NCI-H1048 (cell line): ENCODE measurements around the gene ST6GALNAC3.
"Not testable (repeated sequence)": the region's sequence is repeated elsewhere in the genome, so short reads cannot be mapped to it uniquely, and the experiment has no call there.

ENCODE experiments used
- DNase-seq: peaks from one replicate; lab custom pipeline; 2025; lab: John Stamatoyannopoulos, UW

ST6GALNAC3 gene

DNA sequence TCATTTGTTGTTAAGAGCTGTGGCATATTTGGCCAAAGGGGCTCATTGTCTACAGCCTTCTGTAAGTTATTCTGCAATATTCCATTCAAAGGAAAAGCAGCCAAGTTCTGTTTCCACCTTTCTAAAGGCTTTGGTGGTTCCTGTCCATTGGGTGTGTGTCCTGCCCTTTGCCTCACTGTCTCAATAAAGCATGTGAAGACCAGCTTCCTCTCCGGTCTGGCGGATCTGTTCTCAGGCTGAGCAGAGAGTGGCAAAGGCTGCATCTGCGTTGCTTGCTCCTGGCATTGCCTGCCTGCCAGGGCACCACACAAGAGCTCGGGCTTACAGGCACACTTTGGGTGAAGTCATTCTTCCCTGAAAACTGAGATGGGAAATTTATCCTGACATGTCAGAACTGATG, 34.9 kb downstream of the ST6GALNAC3 start:
- no peak for DNase-seq

DNA sequence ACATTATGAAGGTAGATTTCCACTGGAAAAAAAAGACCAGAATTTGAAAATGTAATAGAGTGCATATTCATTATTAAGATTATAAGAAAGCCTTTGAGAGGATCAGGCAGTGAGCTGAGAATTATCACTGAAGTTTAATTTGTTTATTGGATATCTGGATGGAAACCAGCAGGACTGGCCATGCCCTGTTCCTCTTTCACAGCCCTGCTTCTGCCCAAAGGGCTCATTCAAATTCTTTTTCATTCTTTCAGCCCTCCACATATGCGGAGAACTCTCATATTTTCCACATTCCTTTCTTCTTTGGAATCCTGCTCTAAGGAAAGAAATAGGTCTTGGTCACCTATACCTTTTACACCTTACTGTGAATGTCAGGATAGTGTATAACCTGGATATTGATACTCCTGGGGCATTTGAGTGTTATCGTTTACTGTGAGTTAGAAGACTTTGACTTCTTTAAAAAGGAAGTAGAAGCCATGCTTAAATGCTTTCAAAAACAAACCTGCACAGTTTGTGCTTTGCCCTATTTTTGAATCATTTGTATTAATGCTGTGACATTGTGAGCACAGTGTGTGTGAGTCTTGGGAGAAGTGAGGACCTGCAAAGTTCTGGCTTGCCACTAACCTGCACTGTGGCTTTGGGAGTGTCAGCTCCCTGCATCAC, 35.5 kb downstream of the ST6GALNAC3 start:
- DNase-seq = no peak

DNA sequence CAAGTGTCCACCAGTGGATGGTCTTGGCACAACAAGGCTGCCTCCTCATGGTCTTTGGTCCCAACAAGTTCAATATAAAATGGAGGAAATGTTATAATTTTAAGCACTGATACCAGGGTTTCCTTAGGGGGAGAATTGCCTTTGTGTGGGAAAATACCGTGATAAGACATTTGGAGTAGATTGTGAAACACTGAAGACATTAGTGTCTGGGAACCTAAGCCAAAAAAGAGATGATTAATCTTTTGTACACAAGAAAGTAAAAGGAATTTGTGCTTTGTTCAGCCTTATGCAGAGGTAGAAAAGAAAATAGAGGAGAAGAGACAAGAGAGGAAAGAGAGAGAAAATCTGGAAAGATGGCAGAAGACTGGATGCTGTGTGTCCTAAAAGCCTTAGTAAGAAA, 36.1 kb downstream of the ST6GALNAC3 start:
- no peak for DNase-seq

DNA sequence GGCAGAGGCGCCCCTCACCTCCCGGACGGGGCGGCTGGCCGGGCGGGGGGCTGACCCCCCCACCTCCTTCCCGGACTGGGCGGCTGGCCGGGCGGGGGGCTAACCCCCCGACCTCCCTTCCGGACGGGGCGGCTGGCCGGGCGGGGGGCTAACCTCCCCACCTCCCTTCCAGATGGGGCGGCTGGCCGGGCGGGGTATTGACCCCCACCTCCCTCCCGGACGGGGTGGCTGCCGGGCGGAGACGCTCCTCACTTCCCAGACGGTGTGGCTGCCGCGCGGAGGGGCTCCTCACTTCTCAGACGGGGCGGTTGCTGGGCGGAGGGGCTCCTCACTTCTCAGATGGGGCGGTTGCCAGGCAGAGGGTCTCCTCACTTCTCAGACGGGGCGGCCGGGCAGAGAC, 37.8 kb downstream of the ST6GALNAC3 start:
- not testable (repeated sequence) for DNase-seq

DNA sequence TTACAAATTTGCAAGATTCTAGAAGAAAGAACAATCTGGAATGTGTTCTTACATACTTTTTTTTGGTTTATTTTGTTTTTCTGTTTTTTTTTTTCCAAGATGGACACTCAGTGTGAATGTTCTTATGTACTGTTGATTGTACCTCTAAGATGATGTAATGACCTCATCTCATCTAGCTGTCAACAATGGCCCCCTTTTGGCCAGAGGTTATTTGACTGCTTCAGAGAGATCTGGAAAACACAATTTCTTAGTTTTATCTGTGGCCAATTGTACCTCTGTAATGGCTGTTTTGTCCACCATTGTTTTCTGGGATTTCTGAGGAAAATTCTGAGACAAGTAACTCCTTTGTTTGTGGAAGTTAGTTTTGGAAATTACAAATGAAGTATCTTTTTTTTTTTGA, 38.9 kb downstream of the ST6GALNAC3 start:
- no peak for DNase-seq

DNA sequence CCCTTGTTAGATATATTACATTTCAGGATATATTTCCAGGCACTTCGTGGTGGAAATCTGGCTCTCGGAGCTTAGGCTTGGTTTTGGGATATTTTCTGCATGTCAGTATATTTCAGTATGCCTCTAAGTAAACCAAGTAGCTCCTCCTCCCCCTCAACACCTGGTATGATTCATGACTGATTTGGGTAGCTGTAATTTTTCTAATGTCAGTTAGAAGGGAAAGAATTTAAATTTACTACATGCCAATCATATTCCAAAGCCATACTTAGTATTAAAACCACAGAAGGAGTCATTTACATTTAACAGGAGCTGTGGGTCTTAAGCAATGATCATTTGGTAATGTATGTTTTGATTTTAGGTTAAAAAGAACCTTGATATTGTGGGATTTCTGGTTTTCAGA, 40.6 kb downstream of the ST6GALNAC3 start:
- no peak for DNase-seq

DNA sequence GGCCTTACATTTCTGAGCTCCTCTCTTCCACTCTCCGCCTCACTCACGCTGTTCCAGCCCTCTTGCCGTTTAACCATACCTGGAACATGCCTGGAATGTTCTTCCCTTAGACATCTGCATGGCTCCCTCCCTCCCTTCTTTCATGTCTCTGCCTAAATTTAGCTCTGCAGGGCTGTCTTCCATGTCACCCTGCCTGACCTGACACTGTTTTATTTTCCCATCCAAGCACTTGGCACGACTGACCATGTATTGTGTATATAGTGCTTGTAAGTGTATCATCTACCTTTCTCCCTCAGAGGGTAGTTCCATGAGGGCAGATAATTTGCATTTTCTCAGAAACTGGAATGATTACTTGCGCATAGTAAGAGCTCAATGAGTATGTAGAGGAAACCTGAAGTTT, 47.3 kb downstream of the ST6GALNAC3 start:
- DNase-seq = no peak

DNA sequence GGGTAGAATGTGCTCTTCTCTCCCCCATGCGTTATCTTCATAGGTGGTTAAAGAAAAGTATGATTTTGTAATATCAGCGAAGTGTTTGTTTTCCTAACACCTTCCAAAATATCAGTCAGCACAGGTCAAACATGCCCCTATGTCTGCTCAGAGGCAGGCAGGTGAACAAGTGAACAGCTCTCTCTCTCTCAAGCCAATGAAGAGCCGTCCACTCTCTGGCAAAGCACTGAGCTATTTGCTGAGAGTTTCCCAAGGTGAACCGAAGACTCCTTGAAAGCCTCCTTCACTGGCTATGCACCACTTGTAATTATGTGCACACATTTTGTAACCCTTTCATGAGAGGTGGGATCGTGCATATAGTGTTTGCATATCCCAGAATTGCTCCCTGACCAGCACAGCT, 47.7 kb downstream of the ST6GALNAC3 start:
- no peak for DNase-seq

DNA sequence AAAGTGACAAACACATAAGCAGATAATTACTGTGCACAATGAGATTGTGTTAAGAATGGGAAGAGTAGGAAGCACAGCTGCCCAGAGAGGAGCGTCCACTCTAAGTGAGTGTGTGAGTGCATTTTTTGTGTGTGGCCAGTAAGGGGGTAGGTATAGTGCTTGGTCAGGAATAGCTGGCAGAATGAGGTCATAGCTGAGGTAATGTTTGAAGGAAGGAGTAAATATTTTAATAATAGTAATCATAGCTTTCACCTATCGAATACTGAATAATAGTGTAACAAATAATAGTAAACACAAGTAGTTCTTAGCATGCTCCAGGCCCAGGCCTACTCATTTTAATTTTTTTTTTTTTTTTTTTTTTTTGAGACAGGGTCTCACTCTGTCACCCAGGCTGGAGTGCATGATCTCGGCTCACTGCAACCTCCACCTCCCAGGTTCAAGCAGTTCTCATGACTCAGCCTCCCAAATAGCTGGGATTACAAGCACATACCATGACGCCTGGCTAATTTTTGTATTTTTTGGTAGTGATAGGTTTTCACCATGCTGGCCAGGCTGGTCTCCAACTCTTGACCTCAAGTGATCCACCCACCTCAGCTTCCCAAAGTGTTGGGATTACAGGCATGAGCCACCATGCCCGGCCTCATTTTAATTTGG, 49.0 kb downstream of the ST6GALNAC3 start:
- DNase-seq = not testable (repeated sequence)

DNA sequence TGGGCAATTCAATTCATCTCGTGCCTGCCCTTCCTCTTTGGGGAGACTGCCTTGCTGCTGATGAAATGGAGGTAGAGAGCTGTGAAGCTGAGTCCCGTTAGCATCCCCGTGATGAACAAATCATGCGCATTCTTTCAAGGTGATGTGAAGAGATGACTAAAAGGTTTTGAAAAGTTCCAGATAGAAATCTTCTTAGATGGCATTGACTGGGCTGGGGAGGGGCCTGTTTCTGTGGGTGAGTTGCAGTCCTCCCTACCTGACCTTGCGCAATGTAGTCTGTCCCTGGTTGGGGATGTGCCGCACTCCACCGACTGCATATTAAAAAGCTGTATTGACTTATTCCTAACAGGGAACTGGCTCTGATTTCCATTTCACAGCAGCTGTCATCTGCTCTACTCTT, 49.6 kb downstream of the ST6GALNAC3 start:
- DNase-seq = no peak

DNA sequence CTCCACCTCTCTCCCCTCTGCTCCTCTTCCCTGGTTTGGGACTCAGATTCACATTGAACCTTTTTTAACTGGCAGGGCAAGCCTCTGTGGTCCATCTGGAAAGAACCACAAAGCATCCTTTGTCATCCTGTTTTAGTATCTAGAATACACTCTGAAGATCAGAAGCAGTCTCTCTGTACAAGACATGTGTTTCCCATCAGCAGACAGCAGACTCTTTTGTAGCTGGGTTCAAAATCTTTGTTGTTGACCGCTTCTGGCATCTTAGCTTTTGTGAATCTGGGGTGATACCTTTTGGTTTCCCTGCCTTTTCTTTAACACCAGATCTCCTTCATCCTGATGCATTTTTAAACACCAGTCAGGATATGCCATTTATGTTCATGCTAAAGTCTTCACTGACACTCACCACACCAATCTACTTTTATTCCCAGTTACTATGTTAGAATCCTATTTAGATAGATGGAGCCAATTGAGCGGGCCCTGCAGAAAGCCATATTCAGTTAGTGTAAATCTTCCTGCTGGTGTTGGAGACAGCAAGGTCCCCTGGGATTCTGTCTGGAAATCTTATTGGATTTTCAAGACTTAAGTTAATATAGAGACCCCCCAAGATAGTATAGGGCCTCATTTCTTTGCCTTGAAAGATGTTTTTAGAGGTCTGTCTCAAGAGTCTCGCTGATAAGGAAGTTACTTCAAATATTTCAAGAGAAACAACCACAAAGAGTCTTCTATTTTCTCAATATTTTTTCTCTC, 51.1 kb downstream of the ST6GALNAC3 start:
- no peak for DNase-seq

DNA sequence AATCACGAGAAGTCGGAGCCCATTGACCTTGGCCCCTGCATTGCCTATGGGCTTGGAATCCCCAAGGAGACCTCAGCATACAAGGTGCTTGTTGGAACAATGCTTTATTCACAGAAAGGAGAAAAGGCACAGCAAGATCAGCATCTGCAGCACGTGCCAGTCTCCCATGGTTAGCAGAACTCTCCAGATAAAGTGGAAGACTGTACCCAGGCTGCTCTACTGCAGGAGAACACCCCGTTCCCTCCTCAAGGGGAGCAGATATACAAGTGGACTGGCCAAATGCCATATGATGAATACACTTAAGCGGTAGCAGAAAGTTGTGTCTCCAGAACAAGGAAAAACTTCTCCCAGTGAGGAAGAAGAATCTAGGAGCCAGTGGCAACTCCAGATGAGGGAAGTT, 53.5 kb downstream of the ST6GALNAC3 start:
- no peak for DNase-seq

DNA sequence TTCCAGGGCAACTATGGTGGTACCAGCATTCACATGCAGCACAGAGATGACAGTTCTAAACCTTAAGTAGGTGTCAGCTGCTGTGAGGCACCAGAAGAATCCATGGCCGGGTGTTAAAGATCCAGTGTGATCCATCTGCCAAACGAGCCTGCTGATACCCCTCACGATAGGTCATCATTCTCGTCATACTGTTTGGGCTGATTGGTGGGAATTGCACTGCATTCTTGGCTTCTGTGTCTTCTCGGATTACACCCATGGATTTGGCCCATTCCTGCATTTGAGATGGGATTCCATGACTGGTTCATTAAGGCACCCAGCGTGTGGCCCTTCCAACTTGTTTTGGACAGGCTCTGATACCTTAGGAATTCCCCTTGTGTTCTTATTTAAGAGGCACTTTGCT, 55.2 kb downstream of the ST6GALNAC3 start:
- no peak for DNase-seq

DNA sequence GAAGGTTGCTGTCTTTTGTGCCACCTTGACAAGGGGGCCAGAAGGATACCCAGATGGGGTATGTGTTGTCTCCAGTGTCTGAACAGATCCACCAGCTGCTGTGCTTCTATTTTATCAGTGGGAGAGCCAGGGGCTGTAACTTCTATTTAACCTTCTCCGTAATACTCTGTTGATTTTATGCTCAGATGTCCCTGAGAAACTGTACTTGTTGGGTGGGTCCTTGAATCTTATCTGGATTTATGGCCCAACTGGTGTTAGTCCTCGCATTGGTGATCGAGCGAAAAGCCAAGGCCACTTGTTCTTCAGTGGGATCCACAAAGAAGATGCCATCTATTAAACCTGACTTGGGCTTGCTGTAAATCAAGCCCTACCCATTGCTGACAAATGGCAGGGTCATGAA, 56.4 kb downstream of the ST6GALNAC3 start:
- no peak for DNase-seq

DNA sequence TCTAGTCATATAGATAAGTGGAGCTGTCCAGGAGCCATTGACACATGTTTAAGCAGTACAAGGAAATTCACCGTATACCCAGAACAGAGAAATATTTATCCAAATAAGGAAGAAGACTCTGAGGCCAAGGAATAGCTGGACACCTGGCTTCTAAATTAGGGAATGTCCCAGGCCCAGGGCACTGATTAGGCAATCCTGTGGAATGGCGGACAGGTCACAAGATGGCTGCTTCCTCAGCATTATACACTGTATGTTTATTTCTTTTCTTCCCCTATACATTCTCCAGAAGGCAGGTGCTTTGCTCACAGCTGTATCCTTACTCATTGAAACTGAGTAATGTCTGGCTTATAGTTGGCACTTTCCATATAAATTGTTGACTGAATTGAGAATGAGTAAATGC, 59.4 kb downstream of the ST6GALNAC3 start:
- no peak for DNase-seq

DNA sequence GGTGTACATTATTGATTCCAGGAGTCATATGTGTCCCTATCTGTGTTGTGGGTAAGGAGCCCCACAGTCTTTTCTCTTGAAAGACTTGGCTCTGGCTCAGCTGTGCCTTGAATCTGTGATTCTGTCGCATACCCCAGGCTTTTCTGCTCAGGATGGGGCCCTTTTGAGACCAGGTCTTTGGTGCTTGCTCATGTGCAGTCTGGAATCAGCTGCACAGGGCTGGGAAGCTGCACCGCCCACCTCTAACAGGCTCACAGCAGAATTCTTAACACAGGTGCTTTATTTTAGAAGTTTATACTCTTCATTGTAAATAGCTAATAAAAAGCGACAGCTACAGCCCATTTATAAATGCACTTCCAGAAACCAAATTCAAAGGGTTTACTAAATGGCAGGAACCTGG, 61.3 kb downstream of the ST6GALNAC3 start:
- DNase-seq = no peak

DNA sequence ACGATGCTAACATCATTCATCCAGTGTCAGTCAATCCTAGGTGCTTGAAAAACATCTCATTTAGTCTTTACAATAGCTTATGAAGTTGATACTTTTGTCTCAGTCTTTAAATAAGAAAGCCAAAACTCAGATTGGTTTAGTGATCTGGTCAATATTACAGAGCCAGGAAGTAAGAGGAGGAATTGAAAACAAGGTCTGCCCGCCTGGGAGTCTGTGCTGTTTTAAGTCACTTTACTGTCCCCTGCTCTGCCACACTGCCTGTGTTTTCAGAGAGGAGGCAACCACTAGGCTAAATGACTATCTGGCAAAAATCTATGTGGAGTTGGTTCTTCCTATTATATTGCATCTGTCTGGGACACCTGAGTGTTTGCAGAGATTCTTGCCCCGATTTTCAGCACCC, 62.3 kb downstream of the ST6GALNAC3 start:
- DNase-seq = no peak

DNA sequence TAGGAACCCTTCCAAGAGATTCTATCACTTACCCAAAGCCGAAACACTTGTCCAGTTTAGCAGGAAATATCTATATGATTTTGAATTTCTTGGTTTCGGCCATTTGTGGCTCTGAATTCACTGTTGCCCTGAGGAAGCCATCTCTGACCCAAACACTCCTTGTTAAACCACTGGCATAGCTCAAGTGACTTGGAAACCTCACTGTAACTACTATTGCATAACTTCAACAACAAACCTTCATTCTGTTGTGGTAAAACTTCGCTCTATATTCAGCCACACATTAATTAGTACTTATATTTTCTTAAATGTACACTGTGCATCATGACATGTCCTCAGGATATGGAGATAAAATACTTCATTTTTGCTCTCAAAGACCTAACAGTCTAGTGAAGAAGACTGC, 63.2 kb downstream of the ST6GALNAC3 start:
- no peak for DNase-seq

DNA sequence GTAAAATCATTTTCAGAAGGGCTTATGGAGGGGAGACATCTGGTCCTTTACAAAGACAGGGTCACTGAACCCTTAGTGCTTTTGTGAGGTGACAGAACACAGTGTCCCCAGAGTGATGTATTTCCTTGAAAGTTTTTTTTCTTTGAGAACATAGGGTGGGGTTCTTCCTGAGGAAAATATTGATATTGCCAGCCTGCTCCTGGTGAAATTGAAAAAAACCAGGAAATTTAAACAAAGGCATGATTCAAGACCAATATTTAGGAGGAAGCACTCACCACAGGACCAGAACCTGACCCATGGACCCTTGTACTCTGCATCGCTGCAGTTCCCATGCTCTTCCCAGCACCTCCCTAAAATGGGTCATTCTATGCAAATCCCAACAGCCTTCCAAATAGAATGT, 63.7 kb downstream of the ST6GALNAC3 start:
- no peak for DNase-seq

DNA sequence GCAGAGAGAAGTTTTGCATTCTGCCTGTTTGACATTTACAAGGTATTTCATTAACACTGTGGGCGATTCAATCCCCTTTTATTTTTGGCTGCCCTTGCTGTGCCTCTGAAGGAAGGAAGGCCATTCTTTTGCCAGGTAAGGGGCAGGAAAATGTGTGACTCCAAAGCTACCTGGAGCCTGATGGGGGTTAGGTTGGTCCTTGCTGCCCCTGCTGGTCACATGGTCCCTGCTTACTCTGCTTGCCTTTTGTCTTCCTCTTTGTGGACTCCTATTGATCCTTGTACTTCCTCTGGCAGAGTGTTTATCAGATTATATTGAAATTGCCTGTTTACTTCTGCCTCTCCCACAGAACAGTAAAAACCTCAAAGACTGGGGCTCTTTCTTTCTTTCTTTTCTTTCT, 65.7 kb downstream of the ST6GALNAC3 start:
- no peak for DNase-seq

DNA sequence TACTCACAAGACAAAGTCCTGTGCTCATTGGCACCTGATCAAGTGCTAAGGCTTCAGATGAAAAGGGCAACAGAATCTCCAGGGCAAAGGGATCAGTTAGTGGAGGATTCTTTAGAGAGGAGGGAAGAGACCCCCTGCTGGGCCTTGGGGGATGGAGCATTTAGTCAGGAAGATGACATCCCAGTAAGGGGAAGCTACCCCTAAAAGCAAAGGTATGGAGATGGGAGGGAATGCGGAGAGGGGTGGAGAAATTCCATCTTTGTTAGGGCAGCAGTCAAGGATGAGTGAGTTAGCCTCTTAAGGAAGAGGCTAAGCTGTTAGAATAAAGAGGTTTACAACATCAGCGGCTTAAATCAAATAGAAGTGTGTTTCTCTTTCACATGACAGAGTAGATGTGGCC, 67.4 kb downstream of the ST6GALNAC3 start:
- no peak for DNase-seq

DNA sequence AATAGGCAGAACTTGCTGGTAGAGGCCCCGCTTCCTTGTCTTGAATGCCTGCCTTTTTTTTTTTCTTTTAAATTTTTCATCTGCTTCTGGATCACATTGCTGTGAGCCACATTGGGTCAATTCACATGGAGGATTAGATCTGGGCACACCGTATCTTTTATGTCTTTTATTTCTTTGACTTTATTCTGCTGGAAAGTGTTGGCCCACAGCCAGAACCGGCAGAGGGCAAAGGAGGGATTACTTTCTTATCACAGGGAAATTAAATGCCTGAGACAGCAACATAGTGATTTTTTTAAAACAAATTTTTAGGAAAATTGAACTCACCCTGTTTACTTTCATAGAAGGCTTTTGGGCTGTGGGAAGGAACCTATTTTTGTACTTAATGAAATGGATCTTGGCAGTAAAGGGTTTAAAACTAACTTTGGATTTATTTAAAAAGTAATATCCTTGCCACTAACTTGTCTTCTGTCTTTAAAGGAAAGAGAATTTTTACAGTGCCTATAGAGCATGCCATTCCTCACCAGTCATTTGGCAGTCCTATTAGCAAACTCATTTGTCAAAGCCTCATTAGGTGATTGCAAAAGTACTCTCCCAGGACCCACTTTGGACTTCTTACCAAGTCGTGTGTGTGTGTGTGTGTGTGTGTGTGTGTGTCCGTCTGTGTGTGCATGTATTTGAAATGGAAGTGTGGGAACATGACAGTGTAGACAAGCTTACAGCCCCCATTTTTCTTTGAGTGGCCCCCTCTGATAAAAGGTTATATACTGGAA, 68.4 kb downstream of the ST6GALNAC3 start:
- no peak for DNase-seq

DNA sequence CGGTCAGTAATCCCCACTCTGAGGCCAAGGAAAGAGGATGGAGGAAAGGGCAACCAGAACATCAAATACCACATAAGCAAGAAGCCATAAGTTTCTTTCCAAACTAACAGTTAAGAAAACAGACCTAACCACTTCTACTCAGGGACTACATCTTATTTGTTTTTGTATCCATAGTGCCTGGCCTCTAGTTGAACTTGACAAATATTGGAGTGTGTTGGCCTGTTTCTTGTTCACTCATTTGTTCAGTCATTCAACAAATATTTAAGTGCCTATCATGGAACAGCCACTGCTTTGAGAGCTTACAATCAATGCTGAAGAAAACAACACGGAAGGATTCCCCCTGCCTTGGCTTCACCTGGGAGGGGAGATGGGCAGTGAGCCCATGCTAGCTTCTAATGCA, 69.7 kb downstream of the ST6GALNAC3 start:
- no peak for DNase-seq
